ENCODE results near the gene TBC1D22A.

The TBC1D22A gene

GRCh38 chr22:46929710-46930204 is 167.3 kb downstream of the TBC1D22A start:
- TF ChIP-seq, protein P1, sequence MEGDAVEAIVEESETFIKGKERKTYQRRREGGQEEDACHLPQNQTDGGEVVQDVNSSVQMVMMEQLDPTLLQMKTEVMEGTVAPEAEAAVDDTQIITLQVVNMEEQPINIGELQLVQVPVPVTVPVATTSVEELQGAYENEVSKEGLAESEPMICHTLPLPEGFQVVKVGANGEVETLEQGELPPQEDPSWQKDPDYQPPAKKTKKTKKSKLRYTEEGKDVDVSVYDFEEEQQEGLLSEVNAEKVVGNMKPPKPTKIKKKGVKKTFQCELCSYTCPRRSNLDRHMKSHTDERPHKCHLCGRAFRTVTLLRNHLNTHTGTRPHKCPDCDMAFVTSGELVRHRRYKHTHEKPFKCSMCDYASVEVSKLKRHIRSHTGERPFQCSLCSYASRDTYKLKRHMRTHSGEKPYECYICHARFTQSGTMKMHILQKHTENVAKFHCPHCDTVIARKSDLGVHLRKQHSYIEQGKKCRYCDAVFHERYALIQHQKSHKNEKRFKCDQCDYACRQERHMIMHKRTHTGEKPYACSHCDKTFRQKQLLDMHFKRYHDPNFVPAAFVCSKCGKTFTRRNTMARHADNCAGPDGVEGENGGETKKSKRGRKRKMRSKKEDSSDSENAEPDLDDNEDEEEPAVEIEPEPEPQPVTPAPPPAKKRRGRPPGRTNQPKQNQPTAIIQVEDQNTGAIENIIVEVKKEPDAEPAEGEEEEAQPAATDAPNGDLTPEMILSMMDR (IDR thresholded peaks at IDR 0.05; ENCODE audit: low read depth, low read length), result no peak
- Histone ChIP-seq H3K36me3 (peaks cover 4% of the 10 kb centered on the region; the same call in 1 of the 2 replicates), H3K9me3 (ENCODE audit: severe bottlenecking) (no peaks in the 10 kb centered on the region), H3K27ac (no peak overlapping the region), H3K4me3 (ENCODE audit: low read depth, low read length) (no peak overlapping the region), H3K27me3 (ENCODE audit: insufficient read depth, low read depth, severe bottlenecking) (no peaks in the 10 kb centered on the region)
- DNase-seq, result no peak

DNA sequence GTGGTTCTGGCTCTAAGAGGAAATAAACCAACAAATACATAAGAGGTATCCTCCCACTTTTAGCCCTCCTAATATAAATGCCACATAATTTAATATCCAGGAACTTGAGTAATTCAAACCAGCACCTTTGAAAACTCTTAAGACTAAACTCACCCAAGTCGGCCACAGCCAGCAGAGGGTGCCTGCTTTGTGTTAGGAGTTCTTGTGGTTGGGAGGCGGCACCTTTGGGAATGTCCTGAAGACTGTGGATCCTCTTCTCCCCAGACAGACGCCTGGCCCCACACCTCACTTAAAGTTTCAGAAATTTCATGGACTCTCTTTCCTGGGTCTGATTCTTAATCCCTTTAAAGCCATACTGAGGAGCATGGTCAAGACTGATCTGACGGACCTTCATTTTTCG is 169.0 kb downstream of the TBC1D22A start:
- Histone ChIP-seq H3K27ac (no peak overlapping the region), H3K9me3 (ENCODE audit: severe bottlenecking) (no peaks in the 10 kb centered on the region), H3K4me3 (ENCODE audit: low read depth, low read length) (no peak overlapping the region), H3K36me3 (peaks cover 4% of the 10 kb centered on the region; the same call in 1 of the 2 replicates), H3K27me3 (ENCODE audit: insufficient read depth, low read depth, severe bottlenecking) (no peaks in the 10 kb centered on the region)
- no peak for DNase-seq
- TF ChIP-seq, protein P1 (IDR thresholded peaks at IDR 0.05; ENCODE audit: low read depth, low read length), result no peak

GRCh38 chr22:46931881-46932280 is 169.4 kb downstream of the TBC1D22A start:
- H3K36me3 ChIP-seq, result peaks cover 3% of the 10 kb centered on the region; the same call in 1 of the 2 replicates

GRCh38 chr22:46933040-46933930 is 170.8 kb downstream of the TBC1D22A start:
- TF ChIP-seq, protein P1 (IDR thresholded peaks at IDR 0.05; ENCODE audit: low read depth, low read length), result no peak
- H3K36me3 ChIP-seq, result no peaks in the 10 kb centered on the region

More at GRCh38 chr22:46931881-46932280, 169.4 kb downstream of the TBC1D22A start:
- TF ChIP-seq, protein P1 (IDR thresholded peaks at IDR 0.05; ENCODE audit: low read depth, low read length), result no peak
- no peak overlapping the region for H3K27ac ChIP-seq
- no peaks in the 10 kb centered on the region for H3K9me3 ChIP-seq (ENCODE audit: severe bottlenecking)
- DNase-seq, result no peak
- H3K27me3 ChIP-seq (ENCODE audit: insufficient read depth, low read depth, severe bottlenecking), result no peaks in the 10 kb centered on the region
- no peak overlapping the region for H3K4me3 ChIP-seq (ENCODE audit: low read depth, low read length)

GRCh38 chr22:46934172-46934745 is 171.8 kb downstream of the TBC1D22A start:
- no peak overlapping the region for H3K27ac ChIP-seq
- no peaks in the 10 kb centered on the region for H3K36me3 ChIP-seq
- no peak for DNase-seq
- no peaks in the 10 kb centered on the region for H3K27me3 ChIP-seq (ENCODE audit: insufficient read depth, low read depth, severe bottlenecking)
- TF ChIP-seq, protein P1 (IDR thresholded peaks at IDR 0.05; ENCODE audit: low read depth, low read length), result no peak
- H3K4me3 ChIP-seq (ENCODE audit: low read depth, low read length), result no peak overlapping the region
- H3K9me3 ChIP-seq (ENCODE audit: severe bottlenecking), result no peaks in the 10 kb centered on the region

More at GRCh38 chr22:46933040-46933930, 170.8 kb downstream of the TBC1D22A start:
- no peak overlapping the region for H3K4me3 ChIP-seq (ENCODE audit: low read depth, low read length)
- no peaks in the 10 kb centered on the region for H3K9me3 ChIP-seq (ENCODE audit: severe bottlenecking)
- H3K27ac ChIP-seq, result no peak overlapping the region
- no peaks in the 10 kb centered on the region for H3K27me3 ChIP-seq (ENCODE audit: insufficient read depth, low read depth, severe bottlenecking)
- DNase-seq, result no peak
